GM12873 (cell line): ENCODE measurements around the gene SLC35A4.

Experiments
- TF ChIP-seq, protein P1 (sequence below): IDR thresholded peaks from 2 replicates; pipeline ENCODE4 v1.5.1; 2012; ENCODE audit warnings: low read depth, mild to moderate bottlenecking, moderate library complexity, low read length, control low read depth; ENCODE audit not compliant: insufficient read depth; ENCODE audit errors: missing control alignments

Gene SLC35A4

DNA sequence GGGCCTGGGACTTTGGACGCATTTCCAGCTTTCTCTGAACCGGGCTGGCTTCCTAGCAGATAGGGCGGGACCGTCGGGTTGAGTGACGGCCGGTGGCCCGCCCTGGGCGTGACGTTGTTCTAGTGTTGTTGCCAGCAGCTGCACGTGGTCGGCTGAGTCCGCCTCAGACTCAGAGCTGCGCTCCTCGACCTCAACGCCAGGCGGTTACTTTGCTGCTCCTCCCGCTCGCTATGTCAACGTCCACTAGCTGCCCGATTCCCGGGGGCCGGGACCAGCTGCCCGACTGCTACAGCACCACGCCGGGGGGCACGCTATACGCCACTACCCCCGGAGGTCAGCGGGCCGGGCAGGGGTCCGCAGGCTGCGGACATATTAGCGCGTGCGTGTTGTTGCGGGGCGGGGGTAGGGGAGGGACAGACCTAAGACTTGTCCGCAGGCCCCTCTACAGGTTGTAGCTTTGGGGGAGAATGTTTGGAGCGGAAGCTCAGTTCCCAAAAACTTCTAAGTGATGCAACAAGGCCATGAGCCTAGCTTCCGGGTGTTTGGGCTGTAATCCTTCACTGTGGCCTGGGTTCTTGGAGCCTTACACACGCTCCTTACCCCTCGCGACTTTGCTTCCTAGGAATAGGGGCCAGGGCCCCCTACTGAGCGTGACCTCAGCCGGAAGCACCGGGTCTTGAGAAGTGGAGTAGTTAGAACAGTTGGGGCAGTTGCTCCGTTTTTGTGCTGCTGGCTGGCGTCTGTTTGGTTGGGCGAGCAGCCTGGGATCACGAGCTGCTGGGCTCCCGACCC is 16.9 kb upstream of the SLC35A4 start, which contains the start of gene EIF4EBP3:
EIF4EBP3 (plus strand) TSS at position 155 of the 792 bp plus-strand sequence; CDS start at position 231, 76 bp downstream.
- TF ChIP-seq, protein P1, sequence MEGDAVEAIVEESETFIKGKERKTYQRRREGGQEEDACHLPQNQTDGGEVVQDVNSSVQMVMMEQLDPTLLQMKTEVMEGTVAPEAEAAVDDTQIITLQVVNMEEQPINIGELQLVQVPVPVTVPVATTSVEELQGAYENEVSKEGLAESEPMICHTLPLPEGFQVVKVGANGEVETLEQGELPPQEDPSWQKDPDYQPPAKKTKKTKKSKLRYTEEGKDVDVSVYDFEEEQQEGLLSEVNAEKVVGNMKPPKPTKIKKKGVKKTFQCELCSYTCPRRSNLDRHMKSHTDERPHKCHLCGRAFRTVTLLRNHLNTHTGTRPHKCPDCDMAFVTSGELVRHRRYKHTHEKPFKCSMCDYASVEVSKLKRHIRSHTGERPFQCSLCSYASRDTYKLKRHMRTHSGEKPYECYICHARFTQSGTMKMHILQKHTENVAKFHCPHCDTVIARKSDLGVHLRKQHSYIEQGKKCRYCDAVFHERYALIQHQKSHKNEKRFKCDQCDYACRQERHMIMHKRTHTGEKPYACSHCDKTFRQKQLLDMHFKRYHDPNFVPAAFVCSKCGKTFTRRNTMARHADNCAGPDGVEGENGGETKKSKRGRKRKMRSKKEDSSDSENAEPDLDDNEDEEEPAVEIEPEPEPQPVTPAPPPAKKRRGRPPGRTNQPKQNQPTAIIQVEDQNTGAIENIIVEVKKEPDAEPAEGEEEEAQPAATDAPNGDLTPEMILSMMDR: peak; percentile 62

GRCh38 chr5:140548300-140548688 is 16.3 kb upstream of the SLC35A4 start:
- TF ChIP-seq, protein P1: no peak

DNA sequence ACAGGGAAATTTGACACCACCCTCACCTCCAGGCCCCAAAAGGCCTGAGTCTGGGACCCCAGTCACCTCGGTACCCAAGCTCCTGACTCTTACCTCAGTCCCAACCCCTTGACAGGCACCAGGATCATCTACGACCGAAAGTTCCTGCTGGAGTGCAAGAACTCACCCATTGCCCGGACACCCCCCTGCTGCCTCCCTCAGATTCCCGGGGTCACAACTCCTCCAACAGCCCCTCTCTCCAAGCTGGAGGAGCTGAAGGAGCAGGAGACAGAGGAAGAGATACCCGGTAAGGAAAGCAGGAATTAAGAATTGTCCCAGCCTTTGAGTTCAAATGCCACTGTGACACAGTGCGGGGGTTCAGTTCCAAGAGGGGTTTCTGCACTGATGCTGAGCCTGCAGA is 15.8 kb upstream of the SLC35A4 start:
- TF ChIP-seq, protein P1: no peak

DNA sequence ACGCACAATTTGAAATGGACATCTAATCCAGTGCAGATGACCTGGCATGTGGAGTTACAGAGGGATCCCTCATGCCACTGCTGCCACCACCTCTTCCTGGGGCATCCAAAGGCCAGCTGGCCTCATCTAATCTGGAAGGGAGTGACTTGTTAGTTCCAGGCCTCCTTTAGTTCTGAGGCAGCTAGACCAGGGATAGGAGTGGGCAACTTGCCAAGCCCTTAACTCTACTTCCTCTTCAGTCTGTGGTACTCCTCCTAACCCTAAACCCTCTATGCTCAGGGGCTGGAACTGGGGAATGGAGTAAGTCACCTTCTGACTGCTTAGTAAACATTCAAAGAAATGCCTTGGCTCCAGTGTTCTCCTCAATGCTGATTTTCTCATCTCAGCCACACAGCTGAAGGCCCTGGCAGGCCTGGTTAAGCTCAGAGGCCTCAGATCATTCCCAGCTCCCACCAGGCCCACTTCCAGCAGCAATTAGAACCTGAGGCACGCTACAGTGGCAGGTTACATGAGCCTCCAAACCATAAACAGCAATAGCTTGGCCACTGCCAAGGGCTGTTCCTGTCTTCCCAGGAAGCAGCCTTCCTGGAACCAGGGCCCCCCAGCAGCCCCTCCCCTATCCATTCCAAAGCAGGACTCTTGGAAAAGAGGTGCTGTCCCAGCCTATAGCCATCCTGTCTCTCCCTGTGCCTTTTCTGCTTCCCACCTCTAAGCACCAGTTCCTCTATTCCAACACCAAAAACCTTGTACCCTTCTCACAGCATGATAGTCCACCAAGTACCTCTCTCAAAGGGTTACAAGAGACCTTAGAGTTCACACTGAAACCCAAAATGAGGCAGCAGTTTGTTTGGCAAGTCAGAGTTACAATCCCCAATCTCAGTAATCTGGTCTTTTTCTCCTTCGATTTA is 15.1 kb upstream of the SLC35A4 start:
- TF ChIP-seq, protein P1: no peak

- TF ChIP-seq, protein P1: no peak
Observed at GRCh38 chr5:140550147-140551079, 14.2 kb upstream of the SLC35A4 start.

DNA sequence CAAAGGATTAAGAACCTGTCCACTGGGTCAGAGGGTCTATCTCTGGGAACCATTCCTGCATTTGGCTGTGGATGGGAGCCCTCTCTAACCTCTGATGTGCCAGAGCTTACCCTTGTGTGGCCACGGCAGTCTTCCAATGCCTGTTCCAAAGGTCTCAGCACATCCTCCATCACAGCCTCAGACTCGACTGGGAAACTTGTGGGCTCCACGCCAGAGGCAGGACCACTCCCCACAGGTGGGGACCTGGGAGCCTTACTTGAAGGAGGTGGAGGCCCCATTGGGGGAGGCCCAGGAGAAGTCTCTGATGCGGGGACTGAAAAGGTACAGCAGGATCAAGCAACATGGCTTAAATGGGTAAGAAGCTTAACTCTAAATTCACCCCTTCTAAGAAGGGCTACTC is 12.8 kb upstream of the SLC35A4 start:
- TF ChIP-seq, protein P1: no peak

DNA sequence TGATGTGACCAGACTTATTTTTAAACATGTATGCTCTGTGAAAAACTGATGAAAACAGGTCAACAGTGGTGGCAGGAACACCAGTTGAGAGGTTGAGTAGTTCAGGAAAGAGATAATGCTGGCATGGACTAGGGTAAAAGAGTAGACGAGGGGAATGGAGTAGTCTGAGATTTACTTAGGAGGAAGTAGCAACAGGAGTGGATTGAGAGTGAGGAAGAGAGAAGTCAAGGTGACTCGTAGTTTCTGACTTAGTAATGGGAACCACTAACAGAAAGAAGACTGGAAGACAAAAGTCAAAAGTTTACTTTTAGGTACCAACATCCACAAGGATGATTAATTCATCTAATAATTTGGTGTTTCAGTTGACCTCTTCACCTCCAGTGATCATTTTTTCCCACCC is 11.0 kb upstream of the SLC35A4 start:
- TF ChIP-seq, protein P1: no peak
